GM10266 (cell line): ENCODE data around the gene CTCF.

Source experiments
- DNase-seq: peaks from one replicate; pipeline ENCODE4 v3.0.0; 2012; ENCODE audit errors: extremely low spot score
- CTCF ChIP-seq: IDR thresholded peaks from 2 replicates; pipeline ENCODE4 v1.5.1; 2012; ENCODE audit warnings: mild to moderate bottlenecking, low read depth; ENCODE audit not compliant: control insufficient read depth, insufficient read depth; ENCODE audit errors: missing control alignments

Gene CTCF

GRCh38 chr16:67672739-67673662 lies 110.7 kb downstream of the CTCF start:
- TF ChIP-seq CTCF, result peak; percentile 83
- DNase-seq, result peak; percentile 77

GRCh38 chr16:67673712-67674580 lies 111.6 kb downstream of the CTCF start:
- TF ChIP-seq CTCF, result no peak
- no peak for DNase-seq

- TF ChIP-seq CTCF, result no peak
- DNase-seq, result no peak
These were observed 112.7 kb downstream of the CTCF start for GRCh38 chr16:67674851-67675578.

GRCh38 chr16:67675579-67675935 lies 113.2 kb downstream of the CTCF start:
- DNase-seq, result no peak
- TF ChIP-seq CTCF, result no peak

- no peak for TF ChIP-seq CTCF
- no peak for DNase-seq
These were observed 113.7 kb downstream of the CTCF start for GRCh38 chr16:67675999-67676398.

- no peak for DNase-seq
- TF ChIP-seq CTCF, result no peak
These were observed 114.2 kb downstream of the CTCF start for GRCh38 chr16:67676516-67676915.
